ENCODE results near the gene CCDC148.

DNA sequence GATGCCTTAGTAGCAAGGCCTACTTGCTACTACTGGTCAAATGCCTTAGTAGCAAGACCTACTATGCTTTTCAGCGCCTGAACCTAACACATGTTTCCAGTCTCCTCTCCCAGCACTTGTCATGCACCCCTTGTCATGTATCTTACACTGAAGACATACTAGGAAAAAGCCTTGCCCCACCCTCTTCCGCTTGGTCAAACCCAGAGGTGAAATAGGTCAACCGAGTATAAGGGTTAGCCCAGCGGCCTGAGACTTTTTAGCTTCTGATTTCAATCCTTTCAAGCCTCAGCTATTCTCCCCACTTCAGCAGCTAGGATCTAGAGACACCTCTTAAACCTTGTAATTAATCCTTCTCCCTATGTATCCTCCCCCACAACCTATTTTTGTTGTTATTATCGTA lies 281.6 kb downstream of the CCDC148 start:
- TF ChIP-seq EZH2 (IDR thresholded peaks at IDR 0.05) (no peak), POLR2AphosphoS5 (IDR thresholded peaks at IDR 0.05; ENCODE audit: borderline replicate concordance, low read depth, low read length) (no peak), FOXP2 (optimal IDR thresholded peaks at IDR 0.05; ENCODE audit: control extremely low read depth, extremely low read length, insufficient read depth) (no peak)
